IMR-90 (cell line): Measurements from ENCODE around the gene POGLUT2. TPM values are rescaled to one million over a fixed set of nuclear protein-coding genes. Genes with fewer than 3 reads are reported as not detected.

Source experiments
- ATAC-seq: fragments of 200-7000 bp; cut with Tn5 transposase; 2 replicates; pipeline ENCODE4 v1.9.1; 2020; ENCODE audit warnings: low read depth, mild to moderate bottlenecking, moderate library complexity
- BruUV-seq: library from RNA; stranded (reverse); fragments of 400-500 nt; replicated peaks from 2 replicates; lab custom pipeline; 2021; lab: Mats Ljungman, UMichigan
- CTCF ChIA-PET: fragments of 300-600 bp; formaldehyde crosslinking; extraction: SDS; loops from one replicate; lab custom pipeline; 2021; ENCODE audit warnings: antibody characterized with exemption; lab: Yijun Ruan, JAX
- POLR2A ChIA-PET: fragments of 300-600 bp; sonication (Branson Sonifier 250); formaldehyde crosslinking; loops from one replicate; lab custom pipeline; 2022; ENCODE audit warnings: antibody characterized with exemption; ENCODE audit not compliant: unreplicated experiment; lab: Charles Lee
- DNase-seq: peaks from one replicate; pipeline ENCODE4 v3.0.0; 2013
- H2AFZ ChIP-seq: replicated peaks from 2 replicates; pipeline ENCODE3; 2013; ENCODE audit warnings: low read length, mild to moderate bottlenecking; ENCODE audit not compliant: poor library complexity
- H2AK5ac ChIP-seq: 2 replicates; pipeline ENCODE4 v1.6.1; 2013; ENCODE audit warnings: low read depth, low read length, inconsistent platforms
- H2AK9ac ChIP-seq: replicated peaks from 2 replicates; pipeline ENCODE3; 2013; ENCODE audit warnings: mild to moderate bottlenecking, low read depth, low read length, moderate library complexity; ENCODE audit not compliant: poor library complexity
- H2BK120ac ChIP-seq: 2 replicates; pipeline ENCODE4 v1.6.1; 2013; ENCODE audit warnings: low read depth, low read length, inconsistent platforms
- H2BK15ac ChIP-seq: 3 replicates; pipeline ENCODE4 v1.6.1; 2013; ENCODE audit warnings: low read depth, low read length, inconsistent platforms
- H2BK20ac ChIP-seq: 2 replicates; pipeline ENCODE4 v1.6.1; 2013; ENCODE audit warnings: low read depth, mild to moderate bottlenecking, inconsistent platforms, low read length, moderate library complexity
- H2BK5ac ChIP-seq: 2 replicates; pipeline ENCODE4 v1.6.1; 2013; ENCODE audit warnings: mild to moderate bottlenecking, low read depth, low read length, inconsistent platforms; ENCODE audit not compliant: poor library complexity, severe bottlenecking
- H3K14ac ChIP-seq: replicated peaks from 2 replicates; pipeline ENCODE4 v1.6.1; 2013; ENCODE audit warnings: low read depth, low read length, inconsistent platforms
- H3K18ac ChIP-seq: 2 replicates; pipeline ENCODE4 v1.6.1; 2013; ENCODE audit warnings: low read depth, low read length, control low read depth
- H3K23ac ChIP-seq: 2 replicates; pipeline ENCODE4 v1.6.1; 2013; ENCODE audit warnings: low read depth, low read length, inconsistent platforms
- H3K27ac ChIP-seq: 2 replicates; pipeline ENCODE4 v1.5.1; 2013; ENCODE audit warnings: mild to moderate bottlenecking, control low read depth, low read length; ENCODE audit not compliant: insufficient read depth
- H3K27me3 ChIP-seq: 2 replicates; pipeline ENCODE4 v1.6.1; 2013; ENCODE audit warnings: low read length; ENCODE audit not compliant: control insufficient read depth, insufficient read depth
- H3K36me3 ChIP-seq: 2 replicates; pipeline ENCODE4 v1.6.1; 2013; ENCODE audit warnings: low read length, mixed read lengths; ENCODE audit not compliant: control insufficient read depth, insufficient read depth
- H3K4ac ChIP-seq: 2 replicates; pipeline ENCODE4 v1.6.1; 2013; ENCODE audit warnings: low read depth, low read length, inconsistent platforms
- H3K4me1 ChIP-seq: 2 replicates; pipeline ENCODE4 v1.6.1; 2013; ENCODE audit warnings: low read length, mixed read lengths; ENCODE audit not compliant: control insufficient read depth, insufficient read depth
- H3K4me2 ChIP-seq: 2 replicates; pipeline ENCODE4 v1.6.1; 2013; ENCODE audit warnings: low read depth, mild to moderate bottlenecking, control low read depth, low read length, moderate library complexity
- H3K4me3 ChIP-seq: 2 replicates; pipeline ENCODE4 v1.5.1; 2013; ENCODE audit warnings: low read depth, mild to moderate bottlenecking, control low read depth, low read length, moderate library complexity; ENCODE audit not compliant: insufficient read depth
- H3K56ac ChIP-seq: 2 replicates; pipeline ENCODE4 v1.6.1; 2013; ENCODE audit warnings: low read length, inconsistent platforms; ENCODE audit not compliant: insufficient read depth; ENCODE audit errors: extremely low read depth
- H3K79me1 ChIP-seq, 2 experiments: 2 replicates each; pipeline ENCODE4 v1.6.1; 2013; ENCODE audit warnings: low read length in 2 of 2, inconsistent platforms in 1 of 2, low read depth in 1 of 2
- H3K9ac ChIP-seq: 2 replicates; pipeline ENCODE4 v1.6.1; 2013; ENCODE audit warnings: low read depth, low read length, control low read depth
- H3K9me1 ChIP-seq: 2 replicates; pipeline ENCODE4 v1.6.1; 2013; ENCODE audit warnings: low read length, inconsistent platforms; ENCODE audit not compliant: insufficient read depth
- H3K9me3 ChIP-seq: 2 replicates; pipeline ENCODE4 v1.6.1; 2013; ENCODE audit warnings: low read length; ENCODE audit not compliant: control insufficient read depth, insufficient read depth
- H4K20me1 ChIP-seq: 2 replicates; pipeline ENCODE4 v1.6.1; 2013; ENCODE audit warnings: low read length, inconsistent platforms; ENCODE audit not compliant: insufficient read depth
- H4K5ac ChIP-seq: 2 replicates; pipeline ENCODE4 v1.6.1; 2013; ENCODE audit warnings: mild to moderate bottlenecking, low read depth, low read length, control low read depth
- H4K8ac ChIP-seq, 2 experiments: 2 replicates each; pipeline ENCODE4 v1.6.1; 2013; ENCODE audit warnings: low read depth in 2 of 2, low read length in 2 of 2, control low read depth in 1 of 2, inconsistent platforms in 1 of 2
- H4K91ac ChIP-seq: 2 replicates; pipeline ENCODE4 v1.6.1; 2013; ENCODE audit warnings: low read depth, low read length, inconsistent platforms; ENCODE audit not compliant: insufficient read depth
- BHLHE40 ChIP-seq: fragments of 150-350 bp; IDR thresholded peaks from 2 replicates; pipeline ENCODE4 v1.6.1; 2016; ENCODE audit warnings: mild to moderate bottlenecking, low read depth, low read length
- CEBPB ChIP-seq: IDR thresholded peaks from 2 replicates; pipeline ENCODE4 v1.6.1; 2012; ENCODE audit warnings: low read depth, low read length, improper control_type of control experiment
- CHD1 ChIP-seq: IDR thresholded peaks from 2 replicates; pipeline ENCODE4 v1.6.1; 2012; ENCODE audit warnings: low read depth, low read length, improper control_type of control experiment
- CTCF ChIP-seq: conservative IDR thresholded peaks from 2 replicates; pipeline ENCODE4 v1.5.1; 2012; ENCODE audit warnings: mild to moderate bottlenecking, low read depth, low read length, improper control_type of control experiment
- ELK1 ChIP-seq: fragments of 150-350 bp; IDR thresholded peaks from 2 replicates; pipeline ENCODE4 v1.6.1; 2016; ENCODE audit warnings: low read depth, mild to moderate bottlenecking, low read length, moderate library complexity, borderline replicate concordance
- MAFK ChIP-seq: IDR thresholded peaks from 2 replicates; pipeline ENCODE4 v1.6.1; 2012; ENCODE audit warnings: low read depth, low read length, improper control_type of control experiment
- MXI1 ChIP-seq: IDR thresholded peaks from 2 replicates; pipeline ENCODE4 v1.6.1; 2012; ENCODE audit warnings: low read depth, mild to moderate bottlenecking, low read length, moderate library complexity, borderline replicate concordance
- NFE2L2 ChIP-seq: fragments of 150-350 bp; IDR thresholded peaks from 2 replicates; pipeline ENCODE4 v1.6.1; 2016; ENCODE audit warnings: low read depth, mild to moderate bottlenecking, low read length
- POLR2A ChIP-seq: IDR thresholded peaks from 2 replicates; pipeline ENCODE4 v1.6.1; 2012; ENCODE audit warnings: mild to moderate bottlenecking, low read depth, low read length
- RAD21 ChIP-seq: IDR thresholded peaks from 2 replicates; pipeline ENCODE4 v1.6.1; 2012; ENCODE audit warnings: low read length, improper control_type of control experiment
- RCOR1 ChIP-seq: IDR thresholded peaks from 2 replicates; pipeline ENCODE4 v1.6.1; 2012; ENCODE audit warnings: mild to moderate bottlenecking, low read length, improper control_type of control experiment; ENCODE audit not compliant: insufficient replicate concordance
- RFX5 ChIP-seq: IDR thresholded peaks from 2 replicates; pipeline ENCODE4 v1.8.0; 2012; ENCODE audit warnings: low read depth, mild to moderate bottlenecking, low read length, moderate library complexity
- SMC3 ChIP-seq: fragments of 150-350 bp; IDR thresholded peaks from 2 replicates; pipeline ENCODE4 v1.6.1; 2016; ENCODE audit warnings: low read depth, mild to moderate bottlenecking, antibody characterized with exemption, low read length, moderate library complexity
- USF2 ChIP-seq: fragments of 150-350 bp; IDR thresholded peaks from 2 replicates; pipeline ENCODE4 v1.6.1; 2017; ENCODE audit warnings: mild to moderate bottlenecking, antibody characterized with exemption, low read length, low read depth
- WGBS, 2 experiments: methylation state at CpG; one replicate each; pipeline versions ENCODE4 v1.1.5 to v1.1.7; 2013; ENCODE audit warnings: missing lambda C conversion rate in 2 of 2; ENCODE audit not compliant: insufficient read length in 1 of 2; ENCODE audit errors: extremely low coverage in 2 of 2; 5-methylcytosine and 5-hydroxymethylcytosine counted together
- dilution Hi-C: fragments of 300-500 bp; cut with HindIII; formaldehyde crosslinking; loops from one replicate; pipeline ENCODE4 v1.14.3; 2018; ENCODE audit warnings: low sequenced_read_pairs; ENCODE audit not compliant: unreplicated experiment
- in situ Hi-C: fragments of 300-500 bp; cut with MboI; formaldehyde crosslinking; loops from 3 replicates; pipeline ENCODE4 v1.14.3; 2019; ENCODE audit warnings: low sequenced_read_pairs, inconsistent platforms, mixed read lengths
- intact Hi-C: fragments of 100-400 bp; cut with micrococcal nuclease; formaldehyde crosslinking; loops from 2 replicates; pipeline ENCODE4 v1.10.0; 2022
- polyA plus RNA-seq, 3 experiments: library from polyadenylated mRNA; depleted of rRNA; stranded (reverse); fragments of >200 nt; gene quantifications; 2 replicates each; pipeline ENCODE4 v1.2.3, GENCODE V29; 2012; ENCODE audit warnings: low replicate concordance in 1 of 3
- total RNA-seq: library from RNA; depleted of rRNA; stranded (reverse); fragments of >200 nt; gene quantifications from 2 replicates; pipeline ENCODE4 v1.2.3, GENCODE V29; 2012

POGLUT2 gene
- total and polyA plus RNA-seq, 2 of the 4 experiments (the other 2 are of a cell fraction): 10.6 to 14.3 TPM

- Histone ChIP-seq H3K36me3 (no peaks in the 10 kb centered on the region), H3K27me3 (no peaks in the 10 kb centered on the region), H4K5ac (peak overlapping the region; percentile 76), H2AK5ac (peak overlapping the region; percentile 41), H3K4me3 (peak overlapping the region; percentile 76), H3K9ac (peak overlapping the region; percentile 84), H3K27ac (peak overlapping the region; percentile 85), H3K56ac (no peak overlapping the region), H2AK9ac (peak overlapping the region; percentile 93), H3K79me1 (peaks cover 13 to 26% of the 10 kb centered on the region in 2 experiments), H2BK15ac (no peak overlapping the region), H3K4me2 (peak overlapping the region; percentile 72), H2BK120ac (0 out of 2 replicates have a peak overlapping the region, but pooled peaks have one; percentile 1), H3K18ac (no peak overlapping the region), H3K14ac (peak overlapping the region; percentile 98), H2BK20ac (no peak overlapping the region), H4K20me1 (no peaks in the 10 kb centered on the region; the same call in 1 of the 2 replicates), H3K9me1 (peaks cover 4% of the 10 kb centered on the region; the same call in 1 of the 2 replicates), H2AFZ (peak overlapping the region; percentile 100), H3K4me1 (peaks cover 2% of the 10 kb centered on the region; the same call in 1 of the 2 replicates), H4K8ac (peak overlapping the region; percentile 99), H3K4ac (peak overlapping the region; percentile 98), H3K9me3 (no peaks in the 10 kb centered on the region), H2BK5ac (no peak overlapping the region), H4K91ac (peak overlapping the region; percentile 66), H3K23ac (peak overlapping the region; percentile 97)
- DNase-seq (no peak), ATAC-seq (no peak)
- ChIA-PET CTCF (no interaction called here), POLR2A (interaction anchor here (0.6 kb wide), 1 partner anchor 42 kb away, joined by 8 read pairs; no protein-coding TSS in a partner anchor)
- dilution Hi-C loops: no loop called here
- 85% methylated on average over 17 of the region's 27 CpGs; no CpG with 5 or more reads in 1 of the 2 experiments for WGBS, 2 experiments
- in situ Hi-C loops: no loop called here
- no TSS peak for BruUV-seq
- intact Hi-C loops: loop anchor here (5.0 kb wide), 2 partner anchors 67 to 122 kb away; no protein-coding TSS in a partner anchor
- no peak for TF ChIP-seq SMC3
- no peak for TF ChIP-seq CEBPB
- no peak for TF ChIP-seq NFE2L2
- no peak for TF ChIP-seq CHD1
- TF ChIP-seq RAD21: no peak
- TF ChIP-seq USF2: no peak
- TF ChIP-seq RFX5: no peak
- TF ChIP-seq RCOR1: no peak
- TF ChIP-seq BHLHE40: no peak
- TF ChIP-seq CTCF: no peak
- no peak for TF ChIP-seq MAFK
- TF ChIP-seq ELK1: no peak
- TF ChIP-seq MXI1: no peak
- no peak for TF ChIP-seq POLR2A
These were observed 24.6 kb downstream of the POGLUT2 start for GRCh38 chr13:102774214-102774568.
